GM12872 (cell line): ENCODE data around the gene SAP25.

ENCODE experiments used
- CTCF ChIP-seq: IDR thresholded peaks from 3 replicates; pipeline ENCODE4 v1.5.1; 2011; ENCODE audit warnings: low read depth, mild to moderate bottlenecking, low read length, moderate library complexity; ENCODE audit not compliant: insufficient read depth

The SAP25 gene

GRCh38 chr7:100540073-100540723 is 33.5 kb downstream of the SAP25 start:
- no peak for TF ChIP-seq CTCF

- TF ChIP-seq CTCF: no peak
These were observed 34.2 kb downstream of the SAP25 start for GRCh38 chr7:100539436-100540006.

GRCh38 chr7:100538654-100539435 is 34.9 kb downstream of the SAP25 start, which contains the start of gene AGFG2:
Gene AGFG2, plus strand, starts transcription at chr7:100539203. Its CDS starts 144 bp downstream, at chr7:100539347.
- no peak for TF ChIP-seq CTCF

GRCh38 chr7:100538348-100538653 is 35.4 kb downstream of the SAP25 start:
- TF ChIP-seq CTCF: no peak

DNA sequence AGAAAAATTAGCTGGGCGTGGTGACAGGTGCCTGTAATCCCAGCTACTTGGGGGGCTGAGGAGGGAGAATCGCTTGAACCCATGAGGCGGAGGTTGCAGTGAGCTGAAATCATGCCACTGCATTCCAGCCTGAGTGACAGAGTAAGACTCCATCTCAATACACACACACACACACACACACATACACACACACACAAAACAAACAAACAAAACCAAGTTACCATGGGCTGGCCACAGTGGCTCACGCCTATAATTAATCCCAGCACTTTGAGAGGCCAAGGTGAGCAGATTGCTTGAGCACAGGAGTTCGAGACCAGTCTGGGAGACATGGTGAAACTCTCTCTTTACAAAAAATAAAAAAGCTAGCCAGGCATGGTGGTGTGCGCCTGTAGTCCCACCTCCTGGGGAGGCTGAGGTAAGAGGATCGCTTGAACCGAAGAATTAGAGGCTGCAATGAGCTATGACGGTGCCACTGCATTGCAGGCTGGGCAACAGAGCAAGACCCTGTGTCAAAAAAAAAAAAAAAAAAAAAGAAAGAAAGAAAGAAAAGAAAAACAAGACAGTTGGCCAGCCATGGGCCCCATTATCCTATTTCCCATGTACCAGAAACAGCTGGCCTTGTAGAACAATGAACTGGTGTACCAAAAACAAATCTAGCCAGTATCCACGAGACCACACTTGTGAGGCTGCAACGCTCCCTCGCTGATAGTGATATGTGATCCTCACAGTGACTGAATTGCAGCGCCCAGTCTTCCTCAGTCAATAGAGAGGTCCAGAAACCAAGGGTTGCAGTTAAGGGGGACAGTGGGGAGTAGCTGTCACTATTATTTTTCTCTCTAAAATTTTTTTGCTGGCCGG is 41.3 kb downstream of the SAP25 start:
- TF ChIP-seq CTCF: no peak
